SK-N-SH treated with all-trans-retinoic acid at 6 μM for 48 hours (cell line): ENCODE measurements around the gene CTNNA3.

Source experiments
- ARNTL ChIP-seq: fragments of 450-650 bp; formaldehyde crosslinking; IDR thresholded peaks from 2 replicates; pipeline ENCODE4 v1.5.0; 2020; ENCODE audit warnings: low read depth, mild to moderate bottlenecking, moderate library complexity, borderline replicate concordance
- BACH2 ChIP-seq: fragments of 250-450 bp; sonication (Bioruptor Pico); IDR thresholded peaks from 2 replicates; pipeline ENCODE4 v1.9.0; 2021; ENCODE audit warnings: mild to moderate bottlenecking, borderline replicate concordance
- CREB5 ChIP-seq: fragments of 250-450 bp; sonication (Bioruptor Pico); IDR thresholded peaks from 2 replicates; pipeline ENCODE4 v1.5.1; 2020; ENCODE audit warnings: low read depth, mild to moderate bottlenecking, moderate library complexity
- CSDC2 ChIP-seq: fragments of 250-450 bp; sonication (Bioruptor Pico); IDR thresholded peaks from 2 replicates; pipeline ENCODE4 v1.5.0; 2020; ENCODE audit warnings: mild to moderate bottlenecking, moderate library complexity
- GLIS3 ChIP-seq: fragments of 250-450 bp; sonication (Bioruptor Pico); IDR thresholded peaks from 2 replicates; pipeline ENCODE4 v1.5.0; 2020; ENCODE audit warnings: mild to moderate bottlenecking, moderate library complexity
- OSR1 ChIP-seq: fragments of 250-450 bp; sonication (Bioruptor Pico); IDR thresholded peaks from 2 replicates; pipeline ENCODE4 v1.8.0; 2022; ENCODE audit warnings: moderate library complexity, mild to moderate bottlenecking, inconsistent platforms
- RARB ChIP-seq: fragments of 250-450 bp; sonication (Bioruptor Pico); IDR thresholded peaks from 2 replicates; pipeline ENCODE4 v1.8.0; 2021; ENCODE audit warnings: mild to moderate bottlenecking, moderate library complexity
- TCF4 ChIP-seq: fragments of 250-450 bp; sonication (Bioruptor Pico); IDR thresholded peaks from 2 replicates; pipeline ENCODE4 v1.8.0; 2021; ENCODE audit warnings: mild to moderate bottlenecking, moderate library complexity, borderline replicate concordance
- ZC3H10 ChIP-seq: fragments of 250-450 bp; sonication (Bioruptor Pico); IDR thresholded peaks from 2 replicates; pipeline ENCODE4 v1.5.1; 2021; ENCODE audit warnings: mild to moderate bottlenecking, moderate library complexity
- ZFP30 ChIP-seq: fragments of 450-650 bp; formaldehyde crosslinking; IDR thresholded peaks from 2 replicates; pipeline ENCODE4 v1.5.0; 2022; ENCODE audit warnings: mild to moderate bottlenecking, moderate library complexity
- ZNF565 ChIP-seq: fragments of 450-650 bp; formaldehyde crosslinking; conservative IDR thresholded peaks from 2 replicates; pipeline ENCODE4 v1.5.0; 2020; ENCODE audit warnings: low read depth, mild to moderate bottlenecking, moderate library complexity
- ZNF70 ChIP-seq: fragments of 450-650 bp; formaldehyde crosslinking; IDR thresholded peaks from 2 replicates; pipeline ENCODE4 v1.5.0; 2020; ENCODE audit warnings: mild to moderate bottlenecking, moderate library complexity
- TF ChIP-seq, protein P1 (sequence below): fragments of 250-450 bp; sonication (Bioruptor Pico); IDR thresholded peaks from 2 replicates; pipeline ENCODE4 v1.8.0; 2021; ENCODE audit warnings: low read depth, mild to moderate bottlenecking, moderate library complexity, borderline replicate concordance

- no peak for TF ChIP-seq CREB5 (CRISPR knock-in tag)
- no peak for TF ChIP-seq GLIS3 (CRISPR knock-in tag)
- TF ChIP-seq, protein P1, sequence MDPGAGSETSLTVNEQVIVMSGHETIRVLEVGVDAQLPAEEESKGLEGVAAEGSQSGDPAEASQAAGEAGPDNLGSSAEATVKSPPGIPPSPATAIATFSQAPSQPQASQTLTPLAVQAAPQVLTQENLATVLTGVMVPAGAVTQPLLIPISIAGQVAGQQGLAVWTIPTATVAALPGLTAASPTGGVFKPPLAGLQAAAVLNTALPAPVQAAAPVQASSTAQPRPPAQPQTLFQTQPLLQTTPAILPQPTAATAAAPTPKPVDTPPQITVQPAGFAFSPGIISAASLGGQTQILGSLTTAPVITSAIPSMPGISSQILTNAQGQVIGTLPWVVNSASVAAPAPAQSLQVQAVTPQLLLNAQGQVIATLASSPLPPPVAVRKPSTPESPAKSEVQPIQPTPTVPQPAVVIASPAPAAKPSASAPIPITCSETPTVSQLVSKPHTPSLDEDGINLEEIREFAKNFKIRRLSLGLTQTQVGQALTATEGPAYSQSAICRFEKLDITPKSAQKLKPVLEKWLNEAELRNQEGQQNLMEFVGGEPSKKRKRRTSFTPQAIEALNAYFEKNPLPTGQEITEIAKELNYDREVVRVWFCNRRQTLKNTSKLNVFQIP = no peak
- TF ChIP-seq TCF4 = no peak
- no peak for TF ChIP-seq ZFP30 (CRISPR knock-in tag)
- TF ChIP-seq CSDC2 = no peak
- no peak for TF ChIP-seq ZC3H10 (CRISPR knock-in tag)
- TF ChIP-seq ZNF565 (CRISPR knock-in tag) = no peak
- no peak for TF ChIP-seq RARB (CRISPR knock-in tag)
- no peak for TF ChIP-seq ZNF70
- no peak for TF ChIP-seq ARNTL (CRISPR knock-in tag)
- no peak for TF ChIP-seq OSR1
- TF ChIP-seq BACH2 (CRISPR knock-in tag) = no peak
Measured at GRCh38 chr10:65952086-65952485, 1743.9 kb downstream of the CTNNA3 start.
